GM18517 (cell line): ENCODE measurements around the gene CEP112.
"Not testable (repeated sequence)": the region's sequence is repeated elsewhere in the genome, so short reads cannot be mapped to it uniquely, and the experiment has no call there.

ENCODE experiments used
- ATAC-seq: cut with Tn5 transposase; IDR thresholded peaks from one replicate; pipeline ENCODE4 v1.9.1; 2021; ENCODE audit warnings: mild to moderate bottlenecking, moderate library complexity; ENCODE audit not compliant: unreplicated experiment

Gene CEP112

DNA sequence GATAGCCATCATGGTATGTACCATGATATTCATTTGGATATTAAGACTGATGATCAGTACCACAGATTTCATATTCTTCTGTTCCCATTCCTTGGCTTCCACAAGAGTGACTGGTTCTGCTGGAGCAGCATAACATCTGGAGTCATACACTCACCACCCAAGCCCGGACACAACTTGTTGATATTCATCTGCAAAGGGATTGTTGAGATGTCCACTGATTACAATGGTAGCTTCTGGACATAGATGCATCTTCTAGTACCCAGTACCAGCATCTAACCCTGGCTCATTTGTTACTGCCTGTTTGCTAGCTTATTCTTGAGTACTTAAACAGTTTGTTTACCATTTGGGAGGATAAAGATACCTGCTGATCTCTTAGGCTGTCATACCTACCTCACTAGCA is 394.8 kb downstream of the CEP112 start:
- no peak for ATAC-seq

DNA sequence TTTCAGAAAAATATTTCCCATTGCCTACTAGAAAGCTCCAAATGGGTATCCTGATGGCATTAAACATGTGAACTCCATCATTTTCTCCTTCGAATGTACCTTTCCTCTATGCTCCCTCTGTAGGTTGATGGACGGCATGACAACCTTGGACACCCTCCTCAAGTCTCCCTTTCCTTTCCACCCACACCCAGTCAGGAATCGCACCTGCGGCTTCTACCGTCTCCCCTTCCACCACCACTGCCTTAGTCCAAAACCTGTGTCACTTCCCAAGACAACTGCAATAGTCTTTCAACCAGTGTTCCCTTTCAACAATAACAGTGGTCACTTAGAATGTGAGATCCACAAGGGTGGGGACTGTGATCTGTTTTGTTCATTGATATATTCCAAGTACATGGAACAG is 397.4 kb downstream of the CEP112 start:
- ATAC-seq = no peak

DNA sequence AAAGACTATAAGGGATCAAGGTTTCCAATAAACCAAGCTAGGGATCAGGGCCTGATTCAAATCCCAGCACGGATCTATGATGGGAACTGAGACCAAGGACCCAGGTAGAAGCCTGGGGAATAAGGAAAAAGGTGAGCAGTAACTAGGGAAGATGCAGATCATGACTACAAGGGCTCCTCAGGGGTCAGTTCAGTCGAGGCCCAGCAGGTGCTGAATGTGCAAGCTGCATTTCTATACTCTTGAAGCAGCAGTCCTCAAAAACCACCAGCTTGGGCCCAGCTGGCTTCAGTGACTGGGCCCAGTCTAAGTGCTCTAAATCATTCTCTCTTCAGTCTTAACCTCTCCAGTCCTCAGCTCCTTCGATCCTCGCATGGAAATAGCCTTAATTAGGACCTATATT is 401.7 kb downstream of the CEP112 start:
- ATAC-seq = no peak

DNA sequence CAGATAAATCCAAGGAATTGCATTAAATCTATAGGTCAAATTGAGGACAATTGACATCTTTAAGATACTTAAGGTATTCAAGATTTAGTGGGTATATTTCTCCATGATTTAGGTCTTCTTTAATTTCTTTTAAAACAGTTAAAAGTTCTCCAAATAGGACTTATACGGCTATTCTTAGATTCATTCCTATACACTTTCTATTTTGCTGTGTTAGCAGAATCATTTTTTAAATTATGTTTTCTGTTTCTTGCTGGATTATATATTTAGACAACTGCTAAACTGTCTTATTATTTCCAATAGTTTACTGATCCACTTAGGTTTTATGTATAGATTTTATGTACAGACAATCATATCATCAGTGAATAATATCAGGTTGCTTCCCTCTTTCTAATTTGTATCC is 404.4 kb downstream of the CEP112 start:
- no peak for ATAC-seq

DNA sequence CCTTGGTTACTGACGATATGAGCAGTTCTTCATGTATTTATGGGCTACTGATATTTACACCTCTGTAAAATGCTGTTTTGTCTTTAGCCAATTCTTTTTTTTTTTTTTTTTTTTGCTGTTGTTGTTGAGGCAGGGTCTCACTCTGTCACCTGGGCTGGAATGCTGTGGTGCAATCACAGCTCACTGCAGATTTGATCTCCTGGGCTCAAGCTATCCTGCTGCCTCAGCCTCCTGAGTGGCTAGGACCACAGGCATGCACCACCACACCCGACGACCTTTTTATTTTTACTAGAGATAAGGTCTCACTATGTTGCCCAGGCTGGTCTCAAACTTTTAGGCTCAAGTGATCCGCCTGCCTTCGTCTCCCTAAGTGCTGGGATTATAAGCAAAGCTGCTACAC is 405.5 kb downstream of the CEP112 start:
- no peak for ATAC-seq

DNA sequence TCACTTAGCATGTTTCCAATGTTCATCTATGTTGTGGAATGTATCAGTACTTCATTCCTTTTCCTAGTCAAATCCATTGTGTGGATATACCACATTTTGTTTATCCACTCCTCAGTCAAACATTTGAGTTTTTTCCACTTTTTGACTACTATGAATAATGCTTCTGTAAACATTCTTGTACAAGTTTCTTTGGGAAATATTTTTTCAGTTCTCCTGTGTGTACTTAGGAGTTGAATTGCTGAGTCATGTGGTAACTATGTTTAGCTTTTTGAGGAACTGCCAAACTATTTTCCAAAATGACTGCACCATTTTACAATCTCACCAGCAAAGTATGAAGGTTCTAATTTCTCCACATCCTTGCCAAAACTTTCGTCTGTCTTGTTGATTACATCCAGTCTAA is 406.8 kb downstream of the CEP112 start:
- ATAC-seq = no peak

DNA sequence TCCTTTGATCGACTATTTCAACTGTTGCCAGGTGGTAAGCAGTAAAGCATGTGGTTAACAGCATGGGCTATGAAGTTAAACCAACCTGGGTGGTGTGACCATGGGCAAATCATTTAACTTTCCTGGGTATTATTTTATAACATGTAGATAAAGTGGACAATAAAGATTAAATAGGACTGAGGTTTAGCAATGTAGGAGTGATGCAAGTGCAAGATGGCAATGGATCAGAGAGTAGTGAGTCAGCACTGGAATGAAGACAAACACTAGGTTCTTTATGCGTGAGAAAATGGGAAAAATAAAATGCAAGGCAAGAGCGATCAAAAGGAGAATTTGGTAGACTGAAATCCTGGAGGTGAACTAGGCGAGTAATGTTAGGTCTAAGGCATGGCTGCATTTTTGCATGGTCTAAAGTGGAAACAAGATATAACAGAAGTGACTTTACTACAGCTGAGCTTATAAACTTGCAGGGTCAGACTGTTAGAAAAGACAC is 408.0 kb downstream of the CEP112 start:
- no peak for ATAC-seq

DNA sequence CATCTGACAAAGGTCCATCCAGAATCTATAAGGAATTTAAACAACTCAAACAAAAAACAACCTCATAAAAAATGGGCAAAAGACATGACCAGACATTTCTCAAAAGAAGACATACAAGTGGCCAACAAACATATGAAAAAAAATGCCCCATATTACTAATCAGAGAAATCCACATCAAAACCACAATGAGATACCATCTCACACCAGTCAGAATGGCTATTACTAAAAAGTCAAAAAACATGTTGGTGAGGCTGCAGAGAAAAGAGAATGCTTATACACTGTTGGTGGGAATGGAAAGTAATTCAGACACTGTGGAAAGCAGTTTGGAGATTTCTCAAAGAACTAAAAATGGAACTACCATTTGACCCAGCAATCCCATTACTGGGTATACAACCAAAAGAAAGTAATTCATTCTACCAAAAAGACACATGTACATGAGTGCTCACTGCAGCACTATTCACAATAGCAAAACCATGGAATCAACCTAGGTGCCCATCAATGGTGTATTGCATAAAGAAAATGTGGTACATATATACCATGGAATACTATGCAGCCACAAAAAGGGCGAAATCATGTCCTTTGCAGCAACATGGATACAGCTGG is 409.7 kb downstream of the CEP112 start:
- not testable (repeated sequence) for ATAC-seq

DNA sequence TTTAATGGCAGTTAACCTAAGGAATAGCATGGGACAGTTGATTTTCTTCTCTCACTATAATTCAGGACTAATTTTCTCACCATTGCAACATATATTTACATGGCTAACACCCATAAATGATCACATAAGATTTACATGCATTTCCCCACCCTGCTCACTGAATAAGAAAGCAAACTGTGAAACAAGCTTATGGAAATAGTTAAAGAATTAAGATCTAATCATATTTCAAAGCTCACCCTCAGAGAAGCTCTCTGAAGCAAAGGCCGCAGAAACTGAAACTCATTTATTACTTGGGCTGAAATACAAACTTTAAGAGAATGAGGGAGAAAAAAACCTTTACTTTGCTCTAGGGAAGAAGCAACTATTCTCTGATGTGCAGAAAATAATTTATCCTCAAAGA is 411.8 kb downstream of the CEP112 start:
- no peak for ATAC-seq

DNA sequence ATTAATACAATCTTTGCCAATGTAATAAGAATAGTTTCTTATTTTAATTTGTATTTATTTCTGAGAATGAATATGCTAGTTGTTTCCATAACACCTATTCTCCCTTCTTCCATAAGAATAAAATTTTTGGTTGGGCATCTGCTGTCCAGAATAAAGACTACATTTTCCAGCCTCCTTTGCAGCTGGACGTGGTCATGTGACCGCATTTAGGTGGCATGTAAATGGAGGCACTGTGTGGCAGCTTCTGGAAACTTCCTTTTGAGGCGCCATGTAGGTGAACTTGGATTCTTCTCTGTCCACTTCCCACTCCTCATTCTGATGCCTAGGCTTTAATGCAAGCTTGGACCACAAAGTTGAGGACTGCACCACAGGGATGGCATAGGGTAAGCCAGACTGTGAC is 415.0 kb downstream of the CEP112 start:
- no peak for ATAC-seq

DNA sequence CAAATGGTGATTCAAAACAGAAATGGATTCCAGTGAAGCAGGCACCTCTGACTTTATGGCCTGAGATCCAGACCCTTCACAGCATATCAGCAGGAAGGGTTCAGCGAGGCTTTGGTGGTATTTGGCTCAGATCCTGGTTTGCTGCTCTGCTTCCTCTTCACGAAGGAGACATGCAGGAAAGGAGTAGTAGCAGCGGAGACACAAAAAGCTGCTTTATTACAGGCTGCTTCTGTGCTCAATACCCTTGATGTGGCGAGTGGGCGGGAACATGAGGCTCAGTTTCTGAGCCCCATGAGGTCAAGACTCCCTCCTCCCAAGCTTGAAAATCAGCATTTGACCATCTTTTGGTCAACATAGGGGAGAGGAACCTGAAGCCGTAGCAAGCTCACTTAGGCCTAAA is 417.1 kb downstream of the CEP112 start:
- ATAC-seq = no peak

DNA sequence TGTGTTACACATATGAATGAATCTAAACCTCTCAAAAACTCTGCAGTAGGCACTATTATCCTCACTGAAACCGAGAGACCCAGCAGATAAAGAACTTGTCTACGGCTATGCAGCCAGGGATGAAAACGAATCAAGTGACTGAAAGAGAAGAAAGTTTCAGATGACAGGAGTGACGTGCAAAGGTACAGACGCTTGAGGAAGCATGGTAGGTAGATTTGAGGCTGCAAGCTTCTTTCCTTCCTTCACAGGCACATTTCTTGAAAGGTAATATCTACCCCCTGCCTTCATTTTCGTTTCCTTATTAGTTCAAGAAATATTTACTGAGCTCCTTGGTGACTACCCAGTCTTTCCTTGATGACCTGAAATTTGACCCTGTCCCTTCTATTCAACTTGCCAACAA is 418.9 kb downstream of the CEP112 start:
- no peak for ATAC-seq

DNA sequence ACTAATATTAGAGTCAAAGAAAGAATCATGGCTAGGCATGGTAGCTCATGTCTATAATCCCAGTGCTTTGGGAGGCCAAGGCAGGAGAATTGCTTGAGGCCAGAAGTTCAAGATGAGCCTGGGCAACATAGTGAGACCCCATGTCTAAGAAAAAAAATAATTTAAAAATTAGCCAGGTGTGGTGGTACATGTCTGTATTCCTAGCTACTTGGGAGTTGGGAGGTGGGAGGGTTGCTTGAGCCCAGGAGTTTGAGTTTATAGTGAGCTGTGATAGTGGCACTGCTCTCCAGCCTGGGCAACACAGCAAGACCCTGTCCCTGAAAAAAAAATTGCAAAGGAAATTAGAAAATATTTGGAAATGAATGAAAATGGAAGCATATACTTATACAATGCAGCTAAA is 420.2 kb downstream of the CEP112 start:
- ATAC-seq = no peak

DNA sequence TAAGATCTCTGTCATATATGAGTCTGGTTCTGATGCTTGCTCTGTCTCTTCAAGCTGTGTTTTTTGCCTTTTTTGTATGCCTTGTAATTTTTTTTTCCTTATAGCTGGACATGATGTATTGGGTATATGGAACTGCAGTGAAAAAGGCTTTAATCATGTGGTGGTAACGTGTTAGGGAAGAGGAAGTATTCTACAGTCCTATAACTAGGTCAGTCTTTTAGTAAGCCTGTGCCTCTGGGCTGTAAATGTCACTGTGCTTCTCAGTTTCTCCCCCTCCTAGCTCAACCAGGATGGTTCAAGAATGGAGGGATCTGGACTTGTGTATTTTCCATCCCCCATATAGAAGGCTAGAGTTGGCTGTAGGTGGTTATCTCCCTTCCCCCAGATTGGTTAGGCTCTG is 428.1 kb downstream of the CEP112 start:
- no peak for ATAC-seq

DNA sequence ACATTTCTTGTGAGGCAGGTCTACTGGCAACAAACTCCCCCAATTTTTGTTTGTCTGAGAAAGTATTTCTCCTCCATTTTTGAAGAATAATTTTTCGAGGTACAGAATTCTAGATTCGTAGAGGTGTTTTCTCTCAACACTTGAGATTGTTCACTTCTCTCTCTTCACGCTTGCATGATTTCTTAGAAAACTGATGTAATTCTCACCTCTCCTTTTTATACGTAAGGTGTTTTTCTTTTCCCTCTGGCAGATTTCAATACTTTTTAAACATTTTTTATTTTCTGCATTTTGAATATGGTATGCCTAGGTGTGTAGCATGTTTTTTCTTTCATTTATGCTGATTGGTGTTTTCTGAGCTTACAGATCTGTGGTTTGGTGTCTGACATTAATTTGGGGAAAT is 429.0 kb downstream of the CEP112 start:
- no peak for ATAC-seq

DNA sequence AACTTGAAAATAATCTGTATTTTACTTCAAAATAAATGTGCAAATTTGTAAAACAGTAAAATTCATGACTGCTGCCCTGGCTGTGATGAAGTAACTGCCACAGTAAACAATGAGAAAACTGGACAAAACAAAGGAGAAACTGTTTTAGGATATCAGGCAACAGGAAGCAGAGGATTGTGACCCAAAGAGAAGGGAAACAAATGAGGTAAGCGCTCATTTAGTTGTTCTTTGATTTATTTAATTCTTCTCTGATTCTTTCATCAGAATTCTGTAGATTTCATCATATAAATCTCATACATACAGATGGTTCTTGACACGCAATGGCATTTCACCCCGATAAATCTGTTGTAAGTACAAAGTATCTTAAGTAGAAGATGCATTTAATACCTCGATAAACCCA is 432.4 kb downstream of the CEP112 start:
- no peak for ATAC-seq

DNA sequence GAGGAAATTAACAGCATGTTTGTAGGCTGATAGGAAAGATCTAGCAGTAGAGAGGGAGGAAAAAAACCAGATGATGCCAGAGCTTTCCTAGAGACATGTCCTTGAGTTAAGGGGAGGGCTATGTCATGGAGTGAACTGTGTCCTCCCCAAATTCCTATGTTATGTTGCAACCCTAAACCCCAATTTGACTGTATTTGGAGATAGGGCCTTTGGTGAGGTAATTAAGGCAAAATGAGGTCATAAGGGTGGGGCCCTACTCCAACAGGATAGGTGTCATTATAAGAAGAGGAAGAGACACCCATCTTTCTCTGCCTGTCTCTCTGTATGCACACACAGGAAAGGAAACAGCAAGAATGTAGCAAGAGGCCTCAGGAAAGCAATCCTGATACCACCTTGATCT is 435.2 kb downstream of the CEP112 start:
- ATAC-seq = no peak

DNA sequence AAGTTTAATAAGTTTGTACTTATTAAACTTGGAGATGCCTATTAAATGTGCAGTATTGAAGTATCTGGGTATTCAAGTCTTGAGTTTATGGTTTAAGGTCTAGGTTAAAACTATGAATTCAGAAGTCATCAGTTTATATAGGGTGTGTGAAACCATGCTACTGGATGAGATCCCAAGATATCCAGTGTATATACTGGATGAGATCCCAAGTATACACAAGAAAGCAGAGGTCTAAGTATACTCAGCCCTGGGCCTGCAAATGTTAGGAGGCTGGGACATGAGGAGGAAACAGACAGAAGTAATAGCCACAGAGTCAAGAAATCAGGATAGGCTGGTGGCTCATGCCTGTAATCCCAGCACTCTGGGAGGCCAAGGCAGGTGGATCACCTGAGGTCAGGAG is 436.1 kb downstream of the CEP112 start:
- ATAC-seq = no peak

DNA sequence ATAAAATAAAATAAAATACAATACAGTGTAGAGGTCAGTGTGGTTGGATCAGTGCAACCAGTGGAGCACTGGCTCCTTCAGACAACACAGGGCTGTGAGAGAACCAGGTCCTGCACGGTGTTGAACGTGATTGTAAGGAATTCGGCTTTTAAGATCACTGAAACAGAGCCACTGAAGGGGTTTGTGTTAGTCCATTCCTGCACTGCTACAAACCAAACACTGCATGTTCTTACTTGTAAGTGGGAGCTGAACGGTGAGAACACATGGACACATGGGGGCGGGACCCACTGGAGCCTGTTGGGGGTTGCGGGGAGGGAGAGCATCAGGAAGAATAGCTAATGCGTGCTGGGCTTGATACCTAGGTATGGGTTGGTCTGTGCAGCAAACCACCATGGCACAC is 437.3 kb downstream of the CEP112 start:
- no peak for ATAC-seq

DNA sequence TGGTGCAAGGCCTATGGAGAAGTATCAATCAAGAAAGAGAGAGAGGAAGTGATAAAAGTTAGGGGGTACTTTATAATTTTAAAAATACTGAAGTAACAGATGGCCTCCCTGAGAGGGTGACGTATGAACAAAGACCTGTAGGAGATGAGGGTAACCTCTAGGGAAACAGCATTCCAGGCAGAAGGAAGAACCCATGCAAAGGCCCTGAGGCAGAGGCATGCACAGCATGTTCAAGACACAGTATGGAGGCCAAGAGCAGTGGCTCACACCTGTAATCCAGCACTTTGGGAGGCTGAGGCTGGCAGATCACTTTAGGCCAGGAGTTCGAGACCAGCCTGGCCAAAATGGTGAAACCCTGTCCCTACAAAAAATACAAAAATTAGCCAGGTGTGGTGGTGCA is 437.9 kb downstream of the CEP112 start:
- no peak for ATAC-seq

DNA sequence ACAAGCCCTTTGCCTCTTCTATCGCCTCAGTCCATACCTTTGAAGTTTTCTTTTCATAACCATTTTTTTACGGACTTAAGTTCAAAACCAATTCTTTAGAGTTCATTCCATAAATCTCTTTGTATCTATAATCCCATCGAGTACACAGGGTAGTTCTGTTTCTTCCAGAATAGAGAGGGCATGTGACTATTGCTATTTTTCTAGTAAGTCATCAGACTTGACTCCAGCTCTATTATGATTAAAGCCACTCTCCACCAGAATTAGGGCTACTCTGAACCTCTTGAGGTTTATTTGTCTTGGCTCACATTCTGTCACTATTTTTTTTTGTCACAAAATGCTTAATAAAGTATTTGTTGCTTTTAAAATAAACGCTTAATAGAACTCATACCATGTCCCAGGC is 438.6 kb downstream of the CEP112 start:
- ATAC-seq = no peak

DNA sequence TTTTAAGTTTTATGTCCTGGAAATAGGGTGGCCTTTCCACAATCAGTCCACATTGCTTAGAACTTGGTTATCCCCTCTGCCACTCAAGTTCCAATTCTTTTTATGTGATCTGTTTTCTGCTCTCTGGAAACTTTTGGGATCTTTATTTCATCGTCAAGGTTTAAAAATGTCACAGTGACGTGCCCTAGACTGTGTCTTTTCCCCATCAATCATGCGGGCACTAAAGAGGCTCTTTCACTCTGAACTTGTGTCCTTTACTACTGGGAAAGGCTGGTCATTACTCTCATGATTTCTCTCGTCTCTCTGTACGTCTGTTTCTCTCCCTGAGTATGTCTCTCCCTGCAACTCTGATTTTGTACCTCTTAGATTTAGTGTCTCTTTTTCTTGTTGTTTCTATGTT is 440.7 kb downstream of the CEP112 start:
- no peak for ATAC-seq

DNA sequence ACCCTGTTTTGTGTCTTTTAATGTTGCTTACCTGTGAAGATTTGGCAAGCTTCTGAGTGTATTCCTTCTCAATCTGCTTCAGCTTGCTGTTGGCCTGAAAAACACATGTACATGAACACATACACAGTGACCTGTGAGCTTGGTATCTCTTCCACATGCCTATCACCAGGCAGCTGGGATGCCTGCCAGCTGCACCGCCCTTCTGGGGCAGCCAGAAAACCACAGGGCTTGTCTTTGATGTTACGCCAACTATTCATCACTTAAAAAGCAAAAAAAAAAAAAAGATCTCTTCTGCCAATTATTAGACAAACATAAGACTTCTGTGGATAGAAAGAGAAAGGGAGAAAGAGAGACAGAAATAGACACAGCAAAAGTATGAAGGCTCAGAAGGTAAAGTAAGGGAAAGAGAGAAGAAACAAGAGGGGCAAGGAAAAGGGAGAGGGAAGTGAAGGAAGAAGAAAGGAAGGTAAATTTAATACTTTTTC is 441.3 kb downstream of the CEP112 start:
- ATAC-seq = no peak
